Glomerular visceral epithelial cell (primary cell): ENCODE data around the gene CAB39L.
A peak's percentile ranks its signal among the peaks of the same experiment; 100 is the strongest.
"Not testable (repeated sequence)": the region's sequence is repeated elsewhere in the genome, so short reads cannot be mapped to it uniquely, and the experiment has no call there.

Experiments
- DNase-seq: peaks from one replicate; pipeline ENCODE4 v3.0.0-alpha.2; 2016; ENCODE audit errors: extremely low spot score

The CAB39L gene

DNA sequence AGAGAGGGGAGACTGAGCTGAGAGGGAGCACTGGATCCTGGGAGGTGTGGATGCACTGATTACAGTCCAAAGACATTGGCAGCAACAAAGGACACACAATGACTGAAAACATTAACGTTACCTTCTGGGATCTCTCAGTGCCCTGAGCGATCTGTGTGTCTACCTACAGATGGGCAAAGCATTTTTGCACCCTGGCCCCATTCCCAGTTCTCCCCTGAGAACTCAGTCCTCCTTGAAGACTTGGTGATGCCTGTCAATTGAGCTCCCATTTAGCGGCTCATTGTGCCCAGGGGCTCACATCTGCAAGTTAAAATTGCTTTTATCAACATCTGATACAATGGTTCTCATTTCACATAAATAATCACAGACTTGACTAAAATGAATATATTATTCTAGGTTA, 133.6 kb downstream of the CAB39L start:
- no peak for DNase-seq

DNA sequence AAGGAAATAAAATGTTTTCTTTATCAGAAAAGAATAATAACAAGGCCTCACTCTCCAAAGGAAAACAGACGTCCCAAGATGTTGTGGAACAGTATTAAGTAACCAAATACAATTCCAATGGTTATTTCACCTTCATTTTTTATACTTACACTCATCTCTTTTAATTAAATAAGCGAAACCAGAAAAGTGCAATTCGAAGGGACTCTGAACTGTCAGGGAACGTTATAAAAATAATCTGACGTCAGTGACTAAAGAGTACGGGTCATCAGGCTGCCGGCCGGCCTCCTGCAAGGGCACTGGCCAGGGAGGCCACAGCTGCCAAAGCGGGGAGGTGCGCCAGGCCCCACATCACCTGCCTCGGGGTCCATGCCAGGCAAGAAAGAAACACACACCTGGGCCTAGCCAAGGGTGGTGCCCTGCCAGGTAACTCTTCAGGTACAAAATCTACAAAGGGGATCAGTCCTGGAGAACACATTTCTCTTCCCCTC, 134.9 kb downstream of the CAB39L start:
- DNase-seq = no peak

DNA sequence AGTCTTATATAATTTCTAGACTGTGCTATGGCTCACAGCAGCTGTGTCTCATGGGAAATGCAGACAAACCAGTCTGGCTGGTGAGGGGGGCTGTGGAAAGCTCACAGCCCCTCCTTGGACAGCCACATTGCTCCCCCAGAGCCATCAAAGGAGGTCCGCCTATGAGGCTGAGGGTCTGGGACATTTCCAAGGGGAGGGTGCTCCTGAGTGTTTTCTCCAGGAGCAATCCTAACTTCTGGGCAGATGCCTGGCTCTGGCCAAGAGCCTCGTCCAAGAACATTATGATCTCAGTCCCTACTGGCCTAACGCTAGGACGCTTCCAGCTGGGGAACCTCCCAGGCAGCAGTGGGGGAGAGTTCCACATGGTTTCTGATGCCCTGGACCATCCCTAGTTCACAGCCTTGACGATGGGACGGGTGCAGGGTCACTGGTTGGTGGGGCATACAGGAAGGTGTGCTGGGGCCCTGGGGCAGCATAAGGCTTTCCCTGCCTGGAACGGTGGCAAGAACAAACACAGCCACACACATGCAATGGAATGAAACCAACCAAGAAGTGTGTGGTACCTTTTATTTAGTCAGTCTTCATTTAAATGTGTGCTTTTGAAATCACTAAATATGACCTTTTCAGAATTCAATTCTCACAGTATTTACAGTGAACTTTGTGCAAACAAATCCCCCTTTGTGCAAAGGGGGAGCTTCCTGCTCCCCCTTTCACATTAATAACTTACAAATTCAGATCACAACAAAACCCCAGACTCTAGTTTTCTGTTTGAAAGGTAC, 135.6 kb downstream of the CAB39L start:
- no peak for DNase-seq

DNA sequence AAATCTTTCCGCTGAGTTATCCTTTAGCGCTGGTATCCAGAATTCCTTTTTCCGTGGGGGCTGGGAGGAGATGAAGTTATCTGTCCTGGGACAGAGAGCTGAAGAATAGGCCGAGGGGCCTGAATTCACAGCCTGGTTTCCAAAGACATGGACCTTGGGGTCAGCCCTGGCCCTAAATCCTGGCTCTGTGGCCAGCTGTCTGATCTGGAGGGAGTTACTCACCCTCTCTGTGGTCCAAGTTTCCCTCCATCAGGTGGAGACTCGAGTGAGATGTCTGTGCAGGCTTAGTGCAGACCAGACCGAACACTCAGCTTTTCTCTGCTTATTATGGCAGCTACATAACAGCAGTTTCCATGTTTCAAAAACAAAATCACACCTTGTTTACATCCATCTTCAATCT, 136.5 kb downstream of the CAB39L start:
- no peak for DNase-seq

DNA sequence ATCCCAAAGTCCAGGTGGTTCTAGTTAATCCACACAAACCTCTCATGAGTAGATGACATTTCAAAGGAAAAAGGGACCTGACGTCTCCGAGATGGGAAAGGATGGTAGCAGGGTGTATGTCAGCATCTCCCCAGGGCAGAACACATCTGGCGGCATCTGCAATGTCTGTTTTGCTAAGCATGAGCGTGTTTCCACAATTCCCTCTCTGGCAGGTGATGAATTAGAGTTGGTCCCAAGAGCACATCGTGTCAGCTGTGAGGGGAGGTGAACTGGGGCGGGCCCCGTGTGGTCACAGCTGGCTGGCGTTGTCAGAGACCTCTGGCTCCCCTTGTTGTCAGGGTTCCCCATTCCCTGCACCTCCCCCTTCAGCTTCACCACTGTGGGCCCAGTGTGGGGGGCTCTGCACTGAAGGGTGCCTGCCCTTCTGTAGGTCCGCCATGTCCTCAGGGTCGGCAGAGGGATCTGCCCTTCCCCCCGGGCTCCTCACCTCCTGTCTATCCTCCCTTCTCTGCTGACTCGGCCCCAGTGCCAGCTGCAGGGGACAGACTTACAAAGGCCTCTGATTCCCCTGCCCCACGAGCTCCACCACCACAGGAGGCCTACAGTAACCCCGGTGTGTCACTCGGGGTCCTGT, 138.0 kb downstream of the CAB39L start:
- DNase-seq = no peak

DNA sequence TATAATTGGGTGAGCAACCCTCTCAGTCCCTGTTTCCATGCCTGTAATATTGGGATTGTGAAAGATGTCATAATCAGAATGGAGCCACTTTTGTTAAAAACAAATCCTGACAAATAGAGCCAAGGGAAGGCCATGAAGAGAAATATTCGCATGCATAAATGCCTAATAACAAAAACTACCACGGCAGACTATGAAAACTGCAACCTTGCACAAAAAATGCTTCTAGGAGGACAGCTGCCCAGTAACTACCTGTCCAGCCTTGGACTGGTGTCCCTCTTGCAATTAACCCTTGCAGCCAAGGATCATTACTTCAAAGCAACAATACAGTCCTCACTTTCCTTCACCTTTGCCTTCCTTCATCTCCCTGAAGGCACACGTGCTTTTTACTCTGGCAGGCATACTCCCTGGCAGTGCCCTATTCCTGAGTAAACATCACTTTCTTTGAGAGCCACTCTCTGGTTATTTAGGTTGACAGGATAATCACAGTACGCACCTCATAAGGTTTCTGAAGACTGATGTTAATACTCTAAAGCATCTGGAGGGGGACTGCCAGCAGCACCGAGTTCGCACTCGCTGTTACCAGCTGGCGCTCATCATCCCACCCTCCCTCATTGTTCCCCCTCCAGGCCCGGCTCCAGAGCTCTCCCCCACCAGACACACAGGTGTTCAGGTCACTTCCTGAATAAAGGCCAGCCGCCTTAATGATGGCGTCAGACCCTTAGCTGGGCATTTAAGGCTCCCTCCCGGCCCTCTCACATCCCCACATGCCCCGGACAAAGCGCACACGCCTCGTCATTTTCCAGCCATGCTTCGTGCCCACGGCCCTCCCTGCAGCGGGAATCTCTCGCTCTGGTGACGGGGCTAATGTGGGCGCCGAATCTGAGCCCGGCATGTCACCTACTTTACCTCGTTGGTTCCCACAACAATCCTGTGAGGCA, 138.8 kb downstream of the CAB39L start:
- DNase-seq = no peak

DNA sequence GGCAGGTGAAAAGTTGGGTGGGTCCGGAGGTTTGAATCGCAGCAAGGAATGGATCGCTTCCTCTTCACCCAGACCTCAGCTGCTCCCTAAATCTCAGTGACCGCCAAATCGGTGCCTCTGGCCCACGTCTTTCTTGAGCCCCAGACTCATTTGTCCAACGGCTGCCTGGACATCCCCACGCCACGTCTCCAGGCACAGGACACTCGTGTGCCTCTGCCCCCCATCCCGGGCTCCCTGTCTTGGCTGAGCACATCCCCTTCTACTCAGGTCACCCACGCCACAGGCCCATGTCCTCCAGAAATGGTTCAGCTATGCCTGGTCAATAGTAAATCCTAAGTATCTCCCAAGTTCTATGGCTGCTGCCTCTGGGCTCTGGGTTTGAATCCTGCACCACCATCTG, 139.5 kb downstream of the CAB39L start:
- no peak for DNase-seq

DNA sequence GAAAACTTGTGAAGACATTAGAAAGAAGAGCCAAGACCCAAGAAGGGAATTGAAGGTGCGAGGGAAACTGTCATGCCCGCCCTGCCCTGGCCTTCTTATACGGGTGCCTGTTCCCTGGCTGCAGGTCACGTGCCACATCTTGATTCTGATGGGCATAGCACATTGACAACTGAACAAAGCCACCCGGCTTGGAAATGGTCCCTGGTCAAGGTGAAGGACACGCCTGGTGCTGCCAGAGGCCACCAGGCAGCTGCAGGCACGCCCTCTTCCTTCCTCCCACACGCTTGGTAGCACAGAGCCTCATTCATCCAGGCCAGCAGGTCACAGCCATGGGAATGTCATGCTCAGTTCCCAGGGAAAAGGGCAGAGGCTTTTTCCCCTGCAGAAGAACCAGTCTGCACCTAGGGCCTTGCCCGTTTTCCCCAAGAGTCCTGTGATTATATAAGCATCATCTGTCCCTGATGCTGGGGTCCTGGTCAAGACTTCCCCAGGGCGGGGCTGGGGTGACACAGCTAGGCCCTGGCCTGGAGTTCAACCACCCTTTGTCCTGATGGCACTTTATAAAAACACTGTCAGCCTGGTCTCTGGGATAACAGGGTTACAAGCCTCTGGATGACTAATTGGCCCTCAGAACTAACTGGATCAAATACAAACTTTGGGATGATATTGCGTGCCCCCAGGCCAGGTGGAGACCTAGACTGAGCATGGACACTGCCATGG, 140.2 kb downstream of the CAB39L start:
- DNase-seq = no peak

DNA sequence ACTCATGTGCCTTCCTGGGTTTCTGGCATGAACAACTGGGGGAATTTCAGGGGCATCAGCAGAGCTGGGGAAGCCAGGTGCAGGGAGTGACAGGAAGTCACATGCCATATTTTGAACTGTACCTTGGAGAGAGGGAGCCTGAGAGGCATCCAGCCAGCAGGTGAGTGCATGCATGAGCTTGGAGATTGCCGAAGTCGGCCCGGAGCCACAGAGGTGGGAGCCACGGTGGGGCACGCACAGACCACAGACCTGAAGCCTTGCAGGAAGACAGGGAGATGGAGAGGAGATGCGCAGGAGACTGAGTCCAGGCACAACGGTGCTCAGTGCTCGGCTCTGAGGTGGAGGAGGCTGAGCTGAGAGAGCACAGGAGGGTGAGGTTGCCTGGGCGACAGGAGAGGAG, 141.0 kb downstream of the CAB39L start:
- DNase-seq = no peak

DNA sequence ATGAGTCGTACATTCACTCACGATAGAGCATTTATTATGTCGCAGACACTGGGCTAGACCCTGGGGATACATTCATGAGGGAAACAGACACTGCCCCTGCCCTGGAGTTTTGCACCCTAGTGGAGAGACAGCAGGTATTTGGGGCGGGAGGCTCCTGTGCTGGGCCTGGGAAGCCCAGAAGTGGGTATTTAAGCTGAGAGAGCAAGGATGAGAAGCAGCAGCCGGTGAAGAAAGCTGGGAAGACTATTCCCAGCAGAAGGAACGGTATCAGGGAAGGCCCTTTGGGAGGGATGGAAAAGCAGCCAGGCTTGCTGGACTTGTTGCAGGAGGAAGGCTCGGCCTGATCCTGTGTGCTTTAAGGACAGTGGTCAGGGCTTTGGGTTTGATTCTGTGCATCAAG, 141.6 kb downstream of the CAB39L start:
- DNase-seq = no peak

DNA sequence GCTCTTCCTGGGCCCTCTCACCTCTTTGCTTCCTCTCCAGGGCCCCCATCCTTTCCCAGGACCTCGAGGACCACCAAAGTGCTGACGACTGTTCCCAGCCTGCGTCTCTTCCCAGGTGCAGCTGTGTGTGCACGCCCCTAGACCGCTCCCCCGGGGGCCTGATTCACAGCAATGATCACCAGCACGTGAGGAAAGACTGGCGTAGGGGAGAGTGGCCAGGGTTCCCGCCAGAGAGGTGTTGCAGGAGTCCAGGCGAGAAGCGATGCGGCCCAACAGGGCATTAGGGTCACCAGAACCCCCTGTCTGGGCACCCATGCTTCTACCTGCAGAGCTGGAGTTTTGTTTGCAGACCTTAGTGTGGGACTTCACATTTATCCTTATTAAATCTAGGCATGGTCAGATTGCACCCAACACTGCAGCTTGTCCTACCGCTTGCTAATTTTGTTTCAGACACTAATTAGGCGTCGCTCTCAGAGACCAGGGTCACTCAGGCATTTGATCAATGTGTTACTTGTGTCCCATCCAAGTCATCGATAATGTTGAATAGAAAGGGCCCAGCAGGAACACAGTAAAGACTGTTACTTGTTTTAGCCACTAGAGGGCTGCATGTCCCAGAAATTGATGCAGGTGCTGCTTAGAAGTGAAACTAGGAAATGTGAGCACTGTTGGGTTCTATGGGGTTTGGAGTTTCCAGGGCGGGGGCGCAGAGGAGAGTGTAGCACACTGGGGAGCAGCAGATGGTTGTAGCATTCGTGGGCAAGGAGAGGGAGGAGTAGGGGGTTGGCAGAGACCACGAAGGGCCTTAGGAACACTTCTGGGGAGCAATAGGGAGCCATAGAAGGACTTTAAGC, 142.9 kb downstream of the CAB39L start:
- DNase-seq = peak; percentile 74

DNA sequence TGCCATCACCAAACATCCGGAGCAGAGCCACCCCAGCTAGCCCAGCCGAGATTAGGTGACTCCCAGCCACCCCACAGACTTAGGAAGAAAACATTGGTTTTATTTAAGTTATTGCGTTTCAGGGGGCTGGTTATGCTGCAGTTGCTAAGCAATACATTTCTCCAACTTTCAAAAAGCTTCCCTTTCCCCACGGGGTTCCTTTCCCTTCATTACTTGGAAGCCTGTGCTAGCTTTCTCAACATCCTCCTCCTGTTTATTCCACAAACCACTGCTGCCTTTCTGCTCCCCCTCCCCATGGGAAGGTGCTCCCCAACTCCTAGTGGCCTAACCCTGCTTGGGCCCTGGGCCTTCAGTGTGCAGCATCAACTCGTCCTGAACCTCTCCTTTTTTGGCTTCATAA, 143.6 kb downstream of the CAB39L start:
- no peak for DNase-seq

DNA sequence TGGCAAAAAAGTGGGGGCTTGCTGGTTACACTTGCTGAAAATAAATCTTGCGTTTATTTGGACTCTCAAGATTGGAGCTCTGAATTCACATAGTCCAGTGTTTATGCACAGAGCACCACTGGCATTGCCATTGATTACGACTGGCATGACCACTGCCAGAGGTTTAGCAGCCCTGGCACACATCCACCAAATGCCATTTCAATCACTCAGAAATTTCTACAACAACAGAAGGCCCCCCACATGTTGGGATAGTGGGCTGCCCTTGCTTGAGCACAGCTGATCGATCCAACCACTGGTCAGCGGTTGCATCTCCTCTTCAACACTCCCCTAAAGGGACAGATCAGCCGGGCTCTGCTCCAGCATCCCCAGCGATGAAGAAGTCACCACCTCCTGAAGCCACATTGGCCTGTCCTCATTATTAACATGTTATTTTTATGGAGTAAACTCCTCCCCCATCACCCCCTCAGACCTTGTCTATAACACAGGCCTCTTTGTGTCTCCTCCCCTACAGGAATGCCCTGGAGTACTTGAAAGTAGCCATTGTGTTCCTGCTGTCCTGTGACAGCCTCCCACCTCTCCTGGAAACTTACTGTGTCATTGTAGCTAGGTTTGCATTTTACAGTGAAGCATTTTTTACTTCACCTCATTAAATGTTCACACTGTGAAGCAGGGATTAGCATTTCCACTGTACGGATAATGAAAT, 144.8 kb downstream of the CAB39L start:
- DNase-seq = no peak

DNA sequence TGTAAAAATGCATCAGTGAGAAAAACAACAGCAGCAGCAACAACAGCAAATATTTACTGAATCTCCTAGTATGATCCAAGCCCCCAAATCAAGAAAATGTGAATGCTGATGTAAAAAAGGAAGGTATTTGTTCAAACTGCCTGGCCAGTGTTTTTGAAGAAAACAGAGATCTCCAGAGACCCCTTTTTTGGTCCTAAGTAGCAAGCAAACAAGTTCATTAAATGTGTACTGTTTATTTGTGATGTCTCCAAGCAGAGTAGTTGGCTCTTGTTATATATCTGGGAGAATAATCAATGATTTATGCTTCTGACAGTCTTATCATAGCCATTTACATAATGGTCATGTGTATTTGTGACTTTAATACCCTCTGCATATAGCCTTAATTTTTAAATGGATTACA, 145.4 kb downstream of the CAB39L start:
- no peak for DNase-seq

DNA sequence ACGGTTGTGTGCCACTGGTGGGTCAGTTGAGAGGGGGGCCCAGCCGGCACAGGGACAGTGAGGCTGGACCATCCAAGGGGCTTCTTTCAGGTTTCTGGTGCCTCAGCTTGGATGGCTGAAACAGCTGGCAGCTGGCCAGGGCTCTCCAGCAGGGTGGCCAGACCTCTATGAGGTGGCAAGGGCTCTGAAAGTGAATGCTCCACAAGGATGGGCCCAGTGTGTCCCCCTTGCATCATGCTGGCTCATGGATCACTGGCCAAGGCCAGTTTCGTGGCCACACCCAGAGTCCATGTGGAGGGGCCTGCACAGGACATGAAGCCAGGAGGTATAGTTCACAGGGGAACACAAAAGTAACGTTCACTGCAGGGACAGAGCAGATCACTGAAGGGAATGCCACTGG, 146.5 kb downstream of the CAB39L start:
- no peak for DNase-seq

DNA sequence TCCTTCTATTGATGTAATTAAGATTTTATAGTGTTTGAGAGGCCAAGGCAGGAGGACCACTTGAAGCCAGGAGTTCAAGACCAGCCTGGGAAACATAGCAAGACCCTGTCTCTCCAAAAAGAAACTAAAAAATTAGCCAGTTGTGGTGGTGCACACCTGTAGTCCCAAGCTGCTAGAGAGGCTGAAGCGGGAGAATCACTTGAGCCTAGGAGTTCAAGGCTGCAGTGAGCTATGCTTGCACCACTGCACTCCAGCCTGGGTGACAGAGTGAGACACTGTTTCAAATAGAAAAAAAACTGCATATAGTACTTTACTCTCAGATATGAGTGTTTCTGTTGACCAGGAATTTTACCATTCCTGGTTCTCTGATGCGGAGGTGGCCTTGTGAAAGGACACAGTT, 147.2 kb downstream of the CAB39L start:
- DNase-seq = no peak

DNA sequence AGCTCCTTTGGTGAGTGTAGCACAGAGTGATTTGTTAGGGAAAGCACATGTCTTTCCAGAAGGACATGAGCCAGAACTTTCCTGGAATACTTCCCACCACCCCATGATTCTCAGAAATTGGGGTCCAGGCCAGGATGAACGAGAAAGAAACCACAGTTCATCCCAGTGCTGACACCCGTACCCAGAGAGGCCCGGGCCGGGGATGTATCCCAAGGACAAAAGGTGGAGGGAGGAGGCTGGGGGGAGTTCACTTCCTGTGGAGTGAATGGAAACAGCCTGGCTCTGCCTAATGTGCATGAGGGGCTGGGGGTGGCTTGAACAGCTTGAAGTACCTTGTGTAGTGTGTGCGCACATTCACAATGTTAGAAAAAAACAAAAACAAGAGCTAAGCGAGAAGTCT, 148.6 kb downstream of the CAB39L start:
- DNase-seq = no peak

DNA sequence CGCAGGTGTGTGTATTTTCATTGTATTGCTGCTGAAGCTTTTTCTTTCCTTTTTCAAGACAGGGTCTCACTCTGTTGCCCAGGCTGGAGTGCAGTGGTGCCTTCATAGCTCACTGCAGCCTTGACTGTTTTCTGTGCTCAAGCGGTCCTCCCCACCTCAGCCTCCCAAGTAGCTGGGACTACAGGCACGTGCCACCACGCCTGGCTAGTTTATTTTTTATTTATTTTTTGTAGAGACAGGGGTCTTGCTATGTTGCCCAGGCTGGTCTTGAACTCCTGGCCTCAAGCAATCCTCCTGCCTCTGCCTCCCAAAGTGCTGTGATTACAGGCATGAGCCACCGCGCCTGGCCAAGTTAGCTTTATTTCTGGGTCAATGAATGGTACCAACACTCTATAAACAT, 149.1 kb downstream of the CAB39L start:
- not testable (repeated sequence) for DNase-seq

DNA sequence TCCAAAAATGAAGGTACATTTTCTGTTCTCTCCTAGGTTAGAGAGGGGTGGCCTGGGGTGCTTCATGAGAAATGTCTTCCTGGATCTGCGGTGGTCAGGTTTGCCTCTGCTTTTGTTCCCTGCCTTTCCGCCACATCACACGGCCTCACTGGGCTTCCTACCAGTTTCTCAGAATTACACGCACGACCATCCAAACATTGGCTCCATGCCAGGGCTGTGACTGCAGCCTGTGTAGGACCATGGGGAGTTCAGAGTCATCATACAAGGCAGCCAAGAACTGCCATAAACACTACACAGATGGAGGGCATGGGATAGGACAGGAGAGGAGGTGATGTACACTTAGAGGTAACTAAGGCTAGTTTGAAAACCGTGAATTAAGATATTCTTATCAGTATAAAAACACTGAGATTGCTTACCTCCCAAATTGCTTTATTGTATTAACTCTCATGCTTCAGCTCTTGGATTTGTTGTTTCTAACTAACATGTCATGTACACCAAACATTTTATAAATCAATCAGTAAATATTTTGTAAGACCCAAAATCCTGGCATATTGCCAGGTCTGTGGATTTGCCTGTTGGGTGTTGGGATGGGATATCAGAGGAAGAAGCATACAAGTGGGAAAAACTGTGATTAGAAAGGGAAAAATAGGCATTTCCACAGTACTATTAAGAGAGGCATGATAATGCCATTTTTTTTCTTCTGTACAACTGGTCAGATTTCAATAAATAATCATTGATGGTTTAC, 150.9 kb downstream of the CAB39L start:
- DNase-seq = no peak
